ENCODE data around the gene FNBP1L. TPM values are rescaled to one million over a fixed set of nuclear protein-coding genes. Genes with fewer than 3 reads are reported as not detected.
"Not testable (repeated sequence)": the region's sequence is repeated elsewhere in the genome, so short reads cannot be mapped to it uniquely, and the experiment has no call there.

The FNBP1L gene
- total RNA-seq, 1 donor from 2014 or later = 57.8 TPM

DNA sequence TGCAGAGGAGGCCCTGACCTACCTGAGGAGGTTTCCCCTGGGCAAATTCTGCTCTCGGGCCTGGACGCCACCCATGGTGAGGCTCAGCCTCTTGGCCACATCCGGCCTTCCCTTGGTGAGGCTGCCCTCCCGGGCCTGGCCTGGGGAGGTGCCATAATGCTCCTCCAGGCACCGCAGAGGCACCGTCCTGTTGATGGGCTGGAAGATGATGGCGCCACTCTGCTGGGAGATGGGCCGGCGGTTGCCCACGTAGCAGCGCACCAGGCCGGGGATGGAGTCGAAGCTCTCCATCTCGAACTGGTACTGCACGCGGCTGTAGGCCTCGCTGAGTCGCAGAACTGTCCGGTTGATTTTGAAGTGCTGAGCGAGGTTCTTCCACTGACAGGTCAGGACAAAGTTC, 141.0 kb downstream of the FNBP1L start:
- Histone ChIP-seq H3K4me1 (ENCODE audit: insufficient read depth, low read length) (peaks cover 13% of the 10 kb centered on the region), H3K9ac (ENCODE audit: low read length) (no peak overlapping the region), H4K20me1 (ENCODE audit: insufficient read depth, low read length) (peaks cover 76% of the 10 kb centered on the region), H3K79me2 (ENCODE audit: insufficient read depth, low read length) (peaks cover 79% of the 10 kb centered on the region), H2AFZ (ENCODE audit: low read depth, low read length) (no peak overlapping the region), H3K27me3 (ENCODE audit: insufficient read depth, low read length) (no peaks in the 10 kb centered on the region), H3K4me2 (ENCODE audit: low read length) (no peak overlapping the region), H3K36me3 (ENCODE audit: insufficient read depth, low read length) (peaks cover 47% of the 10 kb centered on the region), H3K9me3 (ENCODE audit: insufficient read depth, low read depth, low read length) (no peaks in the 10 kb centered on the region), H3K27ac (ENCODE audit: low read depth, low read length) (no peak overlapping the region), H3K4me3 (ENCODE audit: insufficient read depth, low read depth, low read length) (no peak overlapping the region)
- DNase-seq (ENCODE audit: low read depth) (no peak), FAIRE-seq (no peak)
- peaks cover 41% of the 10 kb centered on the region for H3K4me1 Mint-ChIP-seq (ENCODE audit: low read depth, unreplicated experiment)
- no peak overlapping the region for H3K27ac Mint-ChIP-seq (ENCODE audit: unreplicated experiment)
- no peaks in the 10 kb centered on the region for H3K27me3 Mint-ChIP-seq (ENCODE audit: low read depth, unreplicated experiment)
- H3K9me3 Mint-ChIP-seq (ENCODE audit: unreplicated experiment) = no peaks in the 10 kb centered on the region
- no peak for TF ChIP-seq EZH2 (IDR thresholded peaks at IDR 0.05; ENCODE audit: insufficient read depth, low read length)
- TF ChIP-seq, protein P1, sequence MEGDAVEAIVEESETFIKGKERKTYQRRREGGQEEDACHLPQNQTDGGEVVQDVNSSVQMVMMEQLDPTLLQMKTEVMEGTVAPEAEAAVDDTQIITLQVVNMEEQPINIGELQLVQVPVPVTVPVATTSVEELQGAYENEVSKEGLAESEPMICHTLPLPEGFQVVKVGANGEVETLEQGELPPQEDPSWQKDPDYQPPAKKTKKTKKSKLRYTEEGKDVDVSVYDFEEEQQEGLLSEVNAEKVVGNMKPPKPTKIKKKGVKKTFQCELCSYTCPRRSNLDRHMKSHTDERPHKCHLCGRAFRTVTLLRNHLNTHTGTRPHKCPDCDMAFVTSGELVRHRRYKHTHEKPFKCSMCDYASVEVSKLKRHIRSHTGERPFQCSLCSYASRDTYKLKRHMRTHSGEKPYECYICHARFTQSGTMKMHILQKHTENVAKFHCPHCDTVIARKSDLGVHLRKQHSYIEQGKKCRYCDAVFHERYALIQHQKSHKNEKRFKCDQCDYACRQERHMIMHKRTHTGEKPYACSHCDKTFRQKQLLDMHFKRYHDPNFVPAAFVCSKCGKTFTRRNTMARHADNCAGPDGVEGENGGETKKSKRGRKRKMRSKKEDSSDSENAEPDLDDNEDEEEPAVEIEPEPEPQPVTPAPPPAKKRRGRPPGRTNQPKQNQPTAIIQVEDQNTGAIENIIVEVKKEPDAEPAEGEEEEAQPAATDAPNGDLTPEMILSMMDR (IDR thresholded peaks at IDR 0.05; ENCODE audit: insufficient read depth, low read depth, low read length) = no peak
- H3K36me3 Mint-ChIP-seq (ENCODE audit: low read depth, unreplicated experiment) = peaks cover 29% of the 10 kb centered on the region
- H3K4me3 Mint-ChIP-seq (ENCODE audit: unreplicated experiment) = no peak overlapping the region

GRCh38 chr1:93591291-93591675, 143.4 kb downstream of the FNBP1L start:
- not testable (repeated sequence) for FAIRE-seq

DNA sequence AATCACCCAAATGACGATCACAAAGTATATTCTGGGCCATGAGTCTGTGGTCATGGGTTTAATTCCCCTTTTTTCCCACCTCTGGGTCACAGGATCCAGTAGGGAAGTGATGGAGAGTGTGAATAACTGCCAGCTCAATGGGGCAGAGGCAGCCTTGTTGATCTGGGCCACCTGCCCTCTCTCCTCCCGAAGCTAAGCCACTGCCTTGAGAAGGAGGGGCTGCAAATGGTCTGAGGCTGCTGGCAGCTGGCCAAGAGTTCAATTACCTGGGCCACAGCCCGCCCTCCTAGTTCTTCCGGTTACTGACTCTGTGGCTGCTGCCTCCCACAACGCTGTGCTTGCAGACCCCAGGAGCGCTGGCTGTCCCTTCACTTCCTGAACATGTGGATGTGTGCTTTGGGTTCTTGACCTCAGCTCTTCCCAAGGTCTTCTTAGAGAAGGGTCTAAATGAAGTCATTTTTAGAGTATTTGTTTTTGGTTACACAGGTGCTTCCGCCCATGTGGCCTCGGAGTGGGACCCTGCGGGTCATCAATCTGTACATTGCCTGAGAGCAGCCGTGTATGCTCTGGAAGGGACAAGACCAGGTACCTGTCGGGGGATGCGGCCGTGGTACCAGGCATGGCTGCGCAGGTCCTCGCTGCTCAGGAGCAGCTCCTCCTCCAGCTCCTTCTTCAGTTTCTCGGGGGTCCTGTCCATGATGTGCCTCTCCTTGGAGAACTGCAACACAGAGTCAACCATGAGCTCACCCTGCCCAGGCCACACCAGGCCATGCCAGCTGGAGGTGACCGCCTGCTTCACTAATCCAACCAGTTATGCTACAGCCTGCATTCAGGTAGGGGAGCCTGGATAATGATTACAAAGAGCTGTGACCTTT, 144.0 kb downstream of the FNBP1L start:
- no peak overlapping the region for H2AFZ ChIP-seq (ENCODE audit: low read depth, low read length)
- peaks cover 93% of the 10 kb centered on the region for H3K79me2 ChIP-seq (ENCODE audit: insufficient read depth, low read length)
- H3K36me3 ChIP-seq (ENCODE audit: insufficient read depth, low read length) = peaks cover 39% of the 10 kb centered on the region
- H3K9me3 ChIP-seq (ENCODE audit: insufficient read depth, low read depth, low read length) = no peaks in the 10 kb centered on the region
- peaks cover 34% of the 10 kb centered on the region for H3K4me1 ChIP-seq (ENCODE audit: insufficient read depth, low read length)
- no peak for TF ChIP-seq EZH2 (IDR thresholded peaks at IDR 0.05; ENCODE audit: insufficient read depth, low read length)
- TF ChIP-seq, protein P1 (IDR thresholded peaks at IDR 0.05; ENCODE audit: insufficient read depth, low read depth, low read length) = no peak
- H3K4me3 Mint-ChIP-seq (ENCODE audit: unreplicated experiment) = no peak overlapping the region
- H3K27ac ChIP-seq (ENCODE audit: low read depth, low read length) = no peak overlapping the region
- H4K20me1 ChIP-seq (ENCODE audit: insufficient read depth, low read length) = peaks cover 90% of the 10 kb centered on the region
- no peaks in the 10 kb centered on the region for H3K9me3 Mint-ChIP-seq (ENCODE audit: unreplicated experiment)
- no peak for DNase-seq (ENCODE audit: low read depth)
- H3K27me3 Mint-ChIP-seq (ENCODE audit: low read depth, unreplicated experiment) = no peaks in the 10 kb centered on the region
- no peak overlapping the region for H3K27ac Mint-ChIP-seq (ENCODE audit: unreplicated experiment)
- FAIRE-seq = no peak
- peaks cover 60% of the 10 kb centered on the region for H3K4me1 Mint-ChIP-seq (ENCODE audit: low read depth, unreplicated experiment)
- no peaks in the 10 kb centered on the region for H3K27me3 ChIP-seq (ENCODE audit: insufficient read depth, low read length)
- no peak overlapping the region for H3K9ac ChIP-seq (ENCODE audit: low read length)
- H3K4me3 ChIP-seq (ENCODE audit: insufficient read depth, low read depth, low read length) = no peak overlapping the region
- no peak overlapping the region for H3K4me2 ChIP-seq (ENCODE audit: low read length)
- peaks cover 30% of the 10 kb centered on the region for H3K36me3 Mint-ChIP-seq (ENCODE audit: low read depth, unreplicated experiment)

More at GRCh38 chr1:93591291-93591675, 143.4 kb downstream of the FNBP1L start:
- Histone ChIP-seq H3K36me3 (ENCODE audit: insufficient read depth, low read length) (peaks cover 39% of the 10 kb centered on the region), H3K4me1 (ENCODE audit: insufficient read depth, low read length) (peaks cover 32% of the 10 kb centered on the region), H3K79me2 (ENCODE audit: insufficient read depth, low read length) (peaks cover 91% of the 10 kb centered on the region), H4K20me1 (ENCODE audit: insufficient read depth, low read length) (peaks cover 84% of the 10 kb centered on the region)
- not testable (repeated sequence) for H3K9me3 ChIP-seq (ENCODE audit: insufficient read depth, low read depth, low read length); H2AFZ ChIP-seq (ENCODE audit: low read depth, low read length); H3K27me3 Mint-ChIP-seq (ENCODE audit: low read depth, unreplicated experiment); H3K27me3 ChIP-seq (ENCODE audit: insufficient read depth, low read length); H3K4me3 ChIP-seq (ENCODE audit: insufficient read depth, low read depth, low read length); H3K27ac ChIP-seq (ENCODE audit: low read depth, low read length); H3K4me3 Mint-ChIP-seq (ENCODE audit: unreplicated experiment); H3K9me3 Mint-ChIP-seq (ENCODE audit: unreplicated experiment); H3K9ac ChIP-seq (ENCODE audit: low read length); H3K27ac Mint-ChIP-seq (ENCODE audit: unreplicated experiment); DNase-seq (ENCODE audit: low read depth); H3K4me2 ChIP-seq (ENCODE audit: low read length)
- Mint-ChIP-seq H3K36me3 (ENCODE audit: low read depth, unreplicated experiment) (peaks cover 30% of the 10 kb centered on the region), H3K4me1 (ENCODE audit: low read depth, unreplicated experiment) (peaks cover 53% of the 10 kb centered on the region)

All from astrocyte (in vitro differentiated cells and primary cell).